Endodermal cell (in vitro differentiated cells): ENCODE measurements around the gene SLC29A2. TPM values are rescaled to one million over a fixed set of nuclear protein-coding genes. Genes with fewer than 3 reads are reported as not detected.
"Not testable (repeated sequence)": the region's sequence is repeated elsewhere in the genome, so short reads cannot be mapped to it uniquely, and the experiment has no call there.

Source experiments
- DNase-seq: peaks from one replicate; pipeline ENCODE4 v3.0.0-alpha.2; 2017
- H3K27ac ChIP-seq: 2 replicates; pipeline ENCODE4 v1.5.1; 2013; ENCODE audit warnings: mild to moderate bottlenecking, low read depth, low read length, moderate library complexity
- H3K27me3 ChIP-seq: 2 replicates; pipeline ENCODE4 v1.6.1; 2013; ENCODE audit warnings: mild to moderate bottlenecking, low read length, moderate library complexity; ENCODE audit not compliant: insufficient read depth, control insufficient read depth, poor library complexity, severe bottlenecking
- H3K36me3 ChIP-seq: 2 replicates; pipeline ENCODE4 v1.7.0; 2013; ENCODE audit warnings: mild to moderate bottlenecking, low read length, moderate library complexity; ENCODE audit not compliant: control insufficient read depth, insufficient read depth
- H3K4me1 ChIP-seq: one replicate; pipeline ENCODE4 v1.7.0; 2013; ENCODE audit warnings: low read length; ENCODE audit not compliant: control insufficient read depth, insufficient read depth
- H3K4me3 ChIP-seq: 2 replicates; pipeline ENCODE4 v1.5.1; 2013; ENCODE audit warnings: mild to moderate bottlenecking, low read length, moderate library complexity
- H3K9ac ChIP-seq: 2 replicates; pipeline ENCODE4 v1.6.1; 2013; ENCODE audit warnings: mild to moderate bottlenecking, low read length, moderate library complexity; ENCODE audit not compliant: poor library complexity, severe bottlenecking; ENCODE audit errors: extremely low read depth
- H3K9me3 ChIP-seq: 2 replicates; pipeline ENCODE4 v1.6.1; 2013; ENCODE audit warnings: mild to moderate bottlenecking, low read length, moderate library complexity; ENCODE audit not compliant: control insufficient read depth
- H3K27ac Mint-ChIP-seq: 2 replicates; pipeline ENCODE4 v1.8.0; 2020; ENCODE audit warnings: mixed read lengths
- H3K27me3 Mint-ChIP-seq: 2 replicates; pipeline ENCODE4 v1.8.0; 2021; ENCODE audit warnings: mild to moderate bottlenecking, mixed read lengths; ENCODE audit not compliant: insufficient read depth
- H3K36me3 Mint-ChIP-seq: 2 replicates; pipeline ENCODE4 v1.8.0; 2020; ENCODE audit warnings: low read depth, mixed read lengths
- H3K4me1 Mint-ChIP-seq: 2 replicates; pipeline ENCODE4 v1.8.0; 2020; ENCODE audit warnings: mixed read lengths
- H3K4me3 Mint-ChIP-seq: 2 replicates; pipeline ENCODE4 v1.8.0; 2020; ENCODE audit warnings: mild to moderate bottlenecking, moderate library complexity, mixed read lengths
- H3K9me3 Mint-ChIP-seq: 2 replicates; pipeline ENCODE4 v1.8.0; 2020; ENCODE audit warnings: mild to moderate bottlenecking, mixed read lengths
- WGBS, 2 experiments: methylation state at CpG; one replicate each; pipeline versions ENCODE4 v1.1.5 to v1.1.7; 2013; ENCODE audit warnings: missing lambda C conversion rate in 2 of 2, mixed read lengths in 1 of 2; ENCODE audit not compliant: insufficient coverage in 1 of 2, insufficient read length in 1 of 2; 5-methylcytosine and 5-hydroxymethylcytosine counted together
- total RNA-seq, 2 donors: library from RNA; stranded (reverse); fragmentation: NEBNext Ultra II Directional in 1 of 2; extraction: Animal tissue kit (Norgen Biotek cat#: 25700) in 1 of 2; gene quantifications; 2 replicates in 1 of 2; 3 replicates in 1 of 2; pipeline ENCODE4 v1.2.1, GENCODE V29; 2021
- TF ChIP-seq, protein P1 (sequence below): fragments of 200-600 bp; sonication (generic); conservative IDR thresholded peaks from 2 replicates; pipeline ENCODE4 v1.5.0; 2021; ENCODE audit warnings: antibody characterized with exemption, mild to moderate bottlenecking

SLC29A2 gene
- total RNA-seq, 2 donors from 2014 or later = 30.8 to 32.4 TPM

DNA sequence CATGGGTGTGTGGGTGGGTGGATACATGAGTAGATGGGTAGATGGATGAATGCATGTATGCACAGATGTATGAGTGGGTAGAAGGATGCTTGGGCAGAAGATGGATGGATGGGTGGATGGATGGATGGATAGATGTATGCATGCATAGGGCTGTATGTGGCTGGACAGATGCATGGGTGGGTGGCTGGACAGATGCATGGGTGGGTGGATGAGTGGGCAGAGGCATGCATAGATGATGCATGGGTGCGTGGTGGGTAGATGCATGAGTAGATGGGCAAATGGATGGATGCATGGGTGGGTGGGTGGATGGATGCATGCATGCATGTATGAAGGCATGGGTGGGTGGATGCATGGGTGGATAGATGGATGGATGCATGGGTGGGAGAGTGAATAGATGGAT, 47.9 kb downstream of the SLC29A2 start:
- no peaks in the 10 kb centered on the region for H3K36me3 Mint-ChIP-seq
- no peak overlapping the region for H3K27ac ChIP-seq
- TF ChIP-seq, protein P1, sequence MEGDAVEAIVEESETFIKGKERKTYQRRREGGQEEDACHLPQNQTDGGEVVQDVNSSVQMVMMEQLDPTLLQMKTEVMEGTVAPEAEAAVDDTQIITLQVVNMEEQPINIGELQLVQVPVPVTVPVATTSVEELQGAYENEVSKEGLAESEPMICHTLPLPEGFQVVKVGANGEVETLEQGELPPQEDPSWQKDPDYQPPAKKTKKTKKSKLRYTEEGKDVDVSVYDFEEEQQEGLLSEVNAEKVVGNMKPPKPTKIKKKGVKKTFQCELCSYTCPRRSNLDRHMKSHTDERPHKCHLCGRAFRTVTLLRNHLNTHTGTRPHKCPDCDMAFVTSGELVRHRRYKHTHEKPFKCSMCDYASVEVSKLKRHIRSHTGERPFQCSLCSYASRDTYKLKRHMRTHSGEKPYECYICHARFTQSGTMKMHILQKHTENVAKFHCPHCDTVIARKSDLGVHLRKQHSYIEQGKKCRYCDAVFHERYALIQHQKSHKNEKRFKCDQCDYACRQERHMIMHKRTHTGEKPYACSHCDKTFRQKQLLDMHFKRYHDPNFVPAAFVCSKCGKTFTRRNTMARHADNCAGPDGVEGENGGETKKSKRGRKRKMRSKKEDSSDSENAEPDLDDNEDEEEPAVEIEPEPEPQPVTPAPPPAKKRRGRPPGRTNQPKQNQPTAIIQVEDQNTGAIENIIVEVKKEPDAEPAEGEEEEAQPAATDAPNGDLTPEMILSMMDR = no peak
- peaks cover 3% of the 10 kb centered on the region for H3K4me1 Mint-ChIP-seq
- no peak overlapping the region for H3K27ac Mint-ChIP-seq
- H3K36me3 ChIP-seq = no peaks in the 10 kb centered on the region
- H3K9ac ChIP-seq = no peak overlapping the region
- H3K9me3 Mint-ChIP-seq = peaks cover 18% of the 10 kb centered on the region
- H3K4me3 Mint-ChIP-seq = no peak overlapping the region
- peaks cover 20% of the 10 kb centered on the region for H3K27me3 Mint-ChIP-seq
- no peaks in the 10 kb centered on the region for H3K27me3 ChIP-seq
- no peaks in the 10 kb centered on the region for H3K4me1 ChIP-seq
- H3K9me3 ChIP-seq = no peaks in the 10 kb centered on the region
- DNase-seq = no peak
- no peak overlapping the region for H3K4me3 ChIP-seq
- WGBS, 2 experiments = 93% methylated on average over 1 of the region's 1 CpG; no CpG with 5 or more reads in 1 of the 2 experiments

DNA sequence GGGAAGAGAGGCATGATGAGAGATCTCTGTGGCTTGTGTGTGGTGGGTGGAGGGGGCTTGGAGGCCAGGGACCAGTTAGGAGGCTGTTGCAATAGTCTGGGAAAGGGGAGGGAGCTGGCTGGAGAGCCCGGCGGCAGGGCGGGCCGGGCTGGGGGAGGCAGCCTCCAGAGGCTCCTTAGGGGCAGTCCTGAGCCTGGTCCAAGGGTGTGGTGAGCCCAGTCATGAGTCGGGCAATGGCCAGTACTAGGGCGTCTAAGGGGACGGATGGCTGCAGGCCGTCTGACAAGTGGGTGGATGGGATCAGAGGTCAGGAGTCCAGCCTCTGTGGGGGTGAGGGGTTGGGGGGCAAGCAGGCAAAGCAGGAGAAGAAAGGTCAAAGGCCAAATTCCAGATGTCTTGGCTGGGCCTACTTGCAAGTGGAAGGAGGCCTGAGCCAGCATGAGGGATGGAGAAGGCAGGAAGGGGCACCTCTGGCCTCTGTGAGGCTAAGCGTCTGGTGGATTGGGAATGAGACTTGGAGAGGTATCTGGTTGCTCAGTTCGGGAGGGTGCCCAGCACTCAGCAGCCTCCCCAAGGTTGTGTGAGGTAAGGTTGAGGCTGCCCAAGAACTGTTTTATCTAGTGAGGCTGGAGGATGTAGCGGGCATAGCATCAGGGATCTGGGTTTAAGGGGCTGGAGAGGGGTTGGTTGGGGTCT, 48.7 kb downstream of the SLC29A2 start:
- H3K4me1 ChIP-seq = no peaks in the 10 kb centered on the region
- H3K9me3 ChIP-seq = no peaks in the 10 kb centered on the region
- H3K9ac ChIP-seq = no peak overlapping the region
- Mint-ChIP-seq H3K4me3 (no peak overlapping the region), H3K9me3 (peaks cover 19% of the 10 kb centered on the region), H3K27ac (no peak overlapping the region), H3K36me3 (no peaks in the 10 kb centered on the region), H3K4me1 (no peaks in the 10 kb centered on the region), H3K27me3 (peaks cover 19% of the 10 kb centered on the region)
- no peaks in the 10 kb centered on the region for H3K36me3 ChIP-seq
- 89 to 93% methylated on average over 6 to 11 of the region's 11 CpGs for WGBS, 2 experiments
- TF ChIP-seq, protein P1 = no peak
- DNase-seq = no peak
- no peaks in the 10 kb centered on the region for H3K27me3 ChIP-seq
- H3K4me3 ChIP-seq = no peak overlapping the region
- H3K27ac ChIP-seq = no peak overlapping the region

DNA sequence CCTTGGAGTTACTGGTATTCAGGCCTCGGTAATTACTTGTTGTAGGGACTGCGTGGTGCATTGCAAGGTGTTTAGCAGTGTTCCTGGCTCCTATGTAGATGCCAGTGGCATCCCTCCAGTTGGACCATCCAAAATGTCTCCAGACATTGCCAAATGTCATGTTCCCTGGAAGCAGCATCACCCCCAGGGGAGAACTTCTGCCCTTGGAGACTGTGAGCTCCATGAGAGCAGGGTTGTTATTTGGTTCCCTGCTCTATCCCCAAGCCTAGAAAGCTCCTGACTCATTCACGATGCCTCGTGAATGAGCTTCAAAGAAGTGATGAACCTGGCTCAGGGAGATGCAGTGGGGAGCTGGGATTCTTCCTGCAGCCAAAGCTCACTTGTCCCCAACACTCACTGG, 50.0 kb downstream of the SLC29A2 start:
- Mint-ChIP-seq H3K36me3 (no peaks in the 10 kb centered on the region), H3K27ac (no peak overlapping the region), H3K9me3 (peaks cover 19% of the 10 kb centered on the region), H3K4me3 (no peak overlapping the region), H3K4me1 (peaks cover 5% of the 10 kb centered on the region), H3K27me3 (peaks cover 11% of the 10 kb centered on the region)
- Histone ChIP-seq H3K9ac (no peak overlapping the region), H3K4me1 (no peaks in the 10 kb centered on the region), H3K27me3 (no peaks in the 10 kb centered on the region), H3K27ac (no peak overlapping the region), H3K9me3 (no peaks in the 10 kb centered on the region), H3K4me3 (no peak overlapping the region), H3K36me3 (no peaks in the 10 kb centered on the region)
- TF ChIP-seq, protein P1 = no peak
- no peak for DNase-seq
- WGBS, 2 experiments = 83 to 90% methylated on average over 4 of the region's 4 CpGs

DNA sequence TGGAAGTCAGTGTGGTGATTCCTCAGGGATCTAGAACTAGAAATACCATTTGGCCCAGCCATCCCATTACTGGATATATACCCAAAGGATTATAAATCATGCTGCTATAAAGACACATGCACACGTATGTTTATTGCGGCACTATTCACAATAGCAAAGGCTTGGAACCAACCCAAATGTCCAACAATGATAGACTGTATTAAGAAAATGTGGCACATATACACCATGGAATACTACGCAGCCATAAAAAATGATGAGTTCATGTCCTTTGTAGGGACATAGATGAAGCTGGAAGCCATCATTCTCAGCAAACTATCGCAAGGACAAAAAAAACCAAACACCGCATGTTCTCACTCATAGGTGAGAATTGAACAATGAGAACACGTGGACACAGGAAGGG, 50.8 kb downstream of the SLC29A2 start:
- H3K27me3 ChIP-seq, H3K4me1 ChIP-seq, H3K27ac ChIP-seq, DNase-seq, H3K4me3 ChIP-seq, H3K36me3 Mint-ChIP-seq, H3K9me3 ChIP-seq, H3K36me3 ChIP-seq, H3K4me3 Mint-ChIP-seq, H3K9ac ChIP-seq, H3K27ac Mint-ChIP-seq, H3K4me1 Mint-ChIP-seq: not testable (repeated sequence)
- peaks cover 16% of the 10 kb centered on the region for H3K27me3 Mint-ChIP-seq
- H3K9me3 Mint-ChIP-seq = peaks cover 19% of the 10 kb centered on the region
- WGBS, 2 experiments = 78 to 95% methylated on average over 1 to 4 of the region's 6 CpGs

DNA sequence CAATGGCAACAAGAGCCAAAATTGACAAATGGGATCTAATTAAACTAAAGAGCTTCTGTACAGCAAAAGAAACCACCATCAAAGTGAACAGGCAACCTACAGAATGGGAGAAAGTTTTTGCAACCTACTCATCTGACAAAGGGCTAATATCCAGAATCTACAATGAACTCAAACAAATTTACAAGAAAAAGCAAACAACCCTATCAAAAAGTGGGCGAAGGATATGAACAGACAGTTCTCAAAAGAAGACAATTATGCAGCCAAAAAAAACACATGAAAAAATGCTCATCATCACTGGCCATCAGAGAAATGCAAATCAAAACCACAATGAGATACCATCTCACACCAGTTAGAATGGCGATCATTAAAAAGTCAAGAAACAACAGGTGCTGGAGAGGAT, 51.3 kb downstream of the SLC29A2 start:
- H3K27me3 Mint-ChIP-seq = peaks cover 19% of the 10 kb centered on the region
- H3K9ac ChIP-seq = not testable (repeated sequence)

More for the DNA sequence above, 51.3 kb downstream of the SLC29A2 start:
- not testable (repeated sequence) for H3K9me3 ChIP-seq, H3K27ac Mint-ChIP-seq, H3K27me3 ChIP-seq, H3K4me1 Mint-ChIP-seq, H3K4me3 ChIP-seq, H3K4me1 ChIP-seq, H3K4me3 Mint-ChIP-seq, H3K36me3 ChIP-seq, H3K36me3 Mint-ChIP-seq, DNase-seq, H3K27ac ChIP-seq
- H3K9me3 Mint-ChIP-seq = peaks cover 19% of the 10 kb centered on the region
- WGBS, 2 experiments = 100% methylated on average over 1 of the region's 2 CpGs; no CpG with 5 or more reads in 1 of the 2 experiments
